ENCODE measurements around the gene ANXA10. TPM values are rescaled to one million over a fixed set of nuclear protein-coding genes. Genes with fewer than 3 reads are reported as not detected.

The ANXA10 gene
- total and polyA plus RNA-seq, 2 of the 8 experiments (the other 6 are each of a cell fraction or from before 2014, with no cell fraction given), result not detected

GRCh38 chr4:168099195-168099594 is 6.9 kb downstream of the ANXA10 start:
- Histone ChIP-seq H2AK5ac (ENCODE audit: low read depth, low read length) (no peak overlapping the region), H4K20me1 (replicated peaks in 1 of 2; ENCODE audit: control insufficient read depth in 1 of 2, insufficient read depth in 2 of 2, low read length in 2 of 2) (no peaks in the 10 kb centered on the region), H3K79me2 (ENCODE audit: control insufficient read depth in 1 of 2, insufficient read depth in 2 of 2, low read length in 2 of 2) (no peaks in the 10 kb centered on the region), H4K91ac (replicated peaks; ENCODE audit: insufficient read length, low read length) (no peak overlapping the region), H4K5ac (ENCODE audit: insufficient read length, low read depth, low read length) (no peak overlapping the region), H3K4me1 (replicated peaks in 1 of 4; ENCODE audit: control insufficient read depth in 3 of 4, insufficient read depth in 4 of 4, low read length in 3 of 4) (no peaks in the 10 kb centered on the region), H2BK15ac (ENCODE audit: low read length) (no peak overlapping the region), H4K8ac (ENCODE audit: extremely low read depth, insufficient read depth, low read length) (no peak overlapping the region), H3K23me2 (ENCODE audit: low read depth, low read length) (no peaks in the 10 kb centered on the region), H3K79me1 (ENCODE audit: low read depth, low read length) (no peaks in the 10 kb centered on the region), H3K27ac (ENCODE audit: low read depth, low read length) (no peak overlapping the region), H3K9ac (replicated peaks in 1 of 4; ENCODE audit: extremely low read depth in 1 of 4, low read depth in 3 of 4, low read length in 3 of 4) (no peak overlapping the region), H3K18ac (ENCODE audit: extremely low read depth, low read length) (no peak overlapping the region), H3K4me3 (ENCODE audit: extremely low read depth in 1 of 4, insufficient read depth in 2 of 4, low read depth in 3 of 4, low read length in 4 of 4) (no peak overlapping the region), H2BK5ac (ENCODE audit: low read depth, low read length) (no peak overlapping the region), H3K4me2 (ENCODE audit: insufficient read depth in 1 of 2, low read depth in 2 of 2, low read length in 2 of 2) (no peak overlapping the region), H2BK20ac (ENCODE audit: low read length) (no peak overlapping the region), H2AFZ (ENCODE audit: low read length) (no peak overlapping the region), H3K27me3 (replicated peaks in 1 of 4; ENCODE audit: control insufficient read depth in 3 of 4, extremely low read depth in 1 of 4, insufficient read depth in 3 of 4, low read length in 3 of 4) (no peaks in the 10 kb centered on the region), H3K9me3 (ENCODE audit: insufficient read depth in 2 of 2, low read depth in 1 of 2, low read length in 1 of 2) (no peaks in the 10 kb centered on the region), H3K4ac (replicated peaks; ENCODE audit: insufficient read length, low read depth, low read length) (no peak overlapping the region), H3K56ac (replicated peaks; ENCODE audit: insufficient read length, low read depth, low read length) (no peak overlapping the region), H2BK12ac (ENCODE audit: low read depth, low read length) (no peak overlapping the region), H3K14ac (ENCODE audit: insufficient read length) (no peak overlapping the region), H3K23ac (ENCODE audit: insufficient read length) (no peak overlapping the region), H3K36me3 (ENCODE audit: control insufficient read depth in 2 of 4, insufficient read depth in 4 of 4, low read length in 3 of 4) (no peaks in the 10 kb centered on the region), H2BK120ac (replicated peaks; ENCODE audit: low read depth, low read length) (no peak overlapping the region)
- TF ChIP-seq ZNF274 (IDR thresholded peaks at IDR 0.05; ENCODE audit: borderline replicate concordance, extremely low read depth, low read length) (no peak), CREB1 (IDR thresholded peaks at IDR 0.05) (no peak), TAF1 (IDR thresholded peaks at IDR 0.05; ENCODE audit: low read depth, low read length) (no peak), KDM1A (IDR thresholded peaks at IDR 0.05; ENCODE audit: borderline replicate concordance, low read length) (no peak), POLR2A (IDR thresholded peaks at IDR 0.05; ENCODE audit: control extremely low read depth in 1 of 2, low read depth in 2 of 2, low read length in 2 of 2) (no peak), EP300 (IDR thresholded peaks at IDR 0.05; ENCODE audit: borderline replicate concordance in 1 of 2, low read depth in 2 of 2, low read length in 2 of 2) (no peak), TEAD4 (IDR thresholded peaks at IDR 0.05; ENCODE audit: low read depth, low read length) (no peak)
- TF ChIP-seq, protein P1, sequence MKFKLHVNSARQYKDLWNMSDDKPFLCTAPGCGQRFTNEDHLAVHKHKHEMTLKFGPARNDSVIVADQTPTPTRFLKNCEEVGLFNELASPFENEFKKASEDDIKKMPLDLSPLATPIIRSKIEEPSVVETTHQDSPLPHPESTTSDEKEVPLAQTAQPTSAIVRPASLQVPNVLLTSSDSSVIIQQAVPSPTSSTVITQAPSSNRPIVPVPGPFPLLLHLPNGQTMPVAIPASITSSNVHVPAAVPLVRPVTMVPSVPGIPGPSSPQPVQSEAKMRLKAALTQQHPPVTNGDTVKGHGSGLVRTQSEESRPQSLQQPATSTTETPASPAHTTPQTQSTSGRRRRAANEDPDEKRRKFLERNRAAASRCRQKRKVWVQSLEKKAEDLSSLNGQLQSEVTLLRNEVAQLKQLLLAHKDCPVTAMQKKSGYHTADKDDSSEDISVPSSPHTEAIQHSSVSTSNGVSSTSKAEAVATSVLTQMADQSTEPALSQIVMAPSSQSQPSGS (IDR thresholded peaks at IDR 0.05; ENCODE audit: low read length), result no peak
- CTCF ChIA-PET (ENCODE audit: partially characterized antibody), result no interaction called here
- DNase-seq (ENCODE audit: low read depth in 1 of 2, low spot score in 2 of 2), result no peak
- no peak for FAIRE-seq
- WGBS, 2 experiments (ENCODE audit: extremely low coverage in 1 of 2, insufficient coverage in 1 of 2, insufficient read length in 1 of 2, insufficient replicate concordance in 2 of 2, low coverage in 1 of 2, low lambda C conversion rate in 2 of 2, missing lambda C conversion rate in 1 of 2), result 93% methylated on average over 3 of the region's 3 CpGs; no CpG with 5 or more reads in 1 of the 2 experiments
- POLR2A ChIA-PET (ENCODE audit: partially characterized antibody), result no interaction called here

Data from H1 (cell line).